Ovary (tissue), 3 donors: ENCODE results near the gene LARP4B.

ENCODE experiments used
- EP300 ChIP-seq: sonication (generic); formaldehyde crosslinking; IDR thresholded peaks from one replicate; pipeline ENCODE4 v1.6.1; 2017; ENCODE audit warnings: antibody characterized with exemption
- POLR2A ChIP-seq: fragments of 450-650 bp; IDR thresholded peaks from one replicate; pipeline ENCODE4 v1.6.1; 2017; ENCODE audit warnings: antibody characterized with exemption, mild to moderate bottlenecking, moderate library complexity
- TF ChIP-seq, protein P1 (sequence below), 3 donors: fragments of 450-650 bp in 2 of 3; fragments of 200-600 bp in 1 of 3; IDR thresholded peaks; one replicate each; pipeline versions ENCODE4 v1.5.1 to v1.8.0; 2016 to 2022; ENCODE audit warnings: antibody characterized with exemption in 3 of 3, mild to moderate bottlenecking in 1 of 3
- donor health status: DM: no; HTN: no; CAD: no.

- TF ChIP-seq POLR2A (no peak), EP300 (no peak)
- TF ChIP-seq, protein P1, sequence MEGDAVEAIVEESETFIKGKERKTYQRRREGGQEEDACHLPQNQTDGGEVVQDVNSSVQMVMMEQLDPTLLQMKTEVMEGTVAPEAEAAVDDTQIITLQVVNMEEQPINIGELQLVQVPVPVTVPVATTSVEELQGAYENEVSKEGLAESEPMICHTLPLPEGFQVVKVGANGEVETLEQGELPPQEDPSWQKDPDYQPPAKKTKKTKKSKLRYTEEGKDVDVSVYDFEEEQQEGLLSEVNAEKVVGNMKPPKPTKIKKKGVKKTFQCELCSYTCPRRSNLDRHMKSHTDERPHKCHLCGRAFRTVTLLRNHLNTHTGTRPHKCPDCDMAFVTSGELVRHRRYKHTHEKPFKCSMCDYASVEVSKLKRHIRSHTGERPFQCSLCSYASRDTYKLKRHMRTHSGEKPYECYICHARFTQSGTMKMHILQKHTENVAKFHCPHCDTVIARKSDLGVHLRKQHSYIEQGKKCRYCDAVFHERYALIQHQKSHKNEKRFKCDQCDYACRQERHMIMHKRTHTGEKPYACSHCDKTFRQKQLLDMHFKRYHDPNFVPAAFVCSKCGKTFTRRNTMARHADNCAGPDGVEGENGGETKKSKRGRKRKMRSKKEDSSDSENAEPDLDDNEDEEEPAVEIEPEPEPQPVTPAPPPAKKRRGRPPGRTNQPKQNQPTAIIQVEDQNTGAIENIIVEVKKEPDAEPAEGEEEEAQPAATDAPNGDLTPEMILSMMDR (IDR thresholded peaks at IDR 0.05), result no peak
Measured at GRCh38 chr10:790821-791551, 140.5 kb downstream of the LARP4B start.
